Ectodermal cell (in vitro differentiated cells): ENCODE results near the gene HNRNPC.
"Not testable (repeated sequence)": the region's sequence is repeated elsewhere in the genome, so short reads cannot be mapped to it uniquely, and the experiment has no call there.

ENCODE experiments used
- H3K27ac ChIP-seq: 2 replicates; pipeline ENCODE4 v1.7.0; 2013; ENCODE audit warnings: mild to moderate bottlenecking, low read depth, low read length; ENCODE audit not compliant: insufficient read depth, poor library complexity, severe bottlenecking
- H3K27me3 ChIP-seq: 2 replicates; pipeline ENCODE4 v1.7.0; 2013; ENCODE audit warnings: mild to moderate bottlenecking, low read length; ENCODE audit not compliant: insufficient read depth, control insufficient read depth, poor library complexity, severe bottlenecking
- H3K36me3 ChIP-seq: one replicate; pipeline ENCODE4 v1.7.0; 2013; ENCODE audit warnings: low read length; ENCODE audit not compliant: control insufficient read depth, insufficient read depth
- H3K4me1 ChIP-seq: one replicate; pipeline ENCODE4 v1.7.0; 2013; ENCODE audit warnings: low read length; ENCODE audit not compliant: control insufficient read depth, insufficient read depth
- H3K4me3 ChIP-seq: 2 replicates; pipeline ENCODE4 v1.7.0; 2013; ENCODE audit warnings: low read depth, low read length, control low read depth; ENCODE audit not compliant: insufficient read depth
- H3K9me3 ChIP-seq: 2 replicates; pipeline ENCODE4 v1.7.0; 2013; ENCODE audit warnings: mild to moderate bottlenecking, low read length, moderate library complexity; ENCODE audit not compliant: control insufficient read depth
- WGBS, 2 experiments: methylation state at CpG; one replicate each; pipeline ENCODE4 v1.1.7; 2013; ENCODE audit warnings: missing lambda C conversion rate in 2 of 2; 5-methylcytosine and 5-hydroxymethylcytosine counted together

Gene HNRNPC

GRCh38 chr14:21231020-21231652 lies 38.1 kb downstream of the HNRNPC start:
- Histone ChIP-seq H3K4me3 (no peak overlapping the region), H3K27ac (no peak overlapping the region), H3K4me1 (no peaks in the 10 kb centered on the region), H3K9me3 (no peaks in the 10 kb centered on the region), H3K27me3 (no peaks in the 10 kb centered on the region), H3K36me3 (peaks cover 59% of the 10 kb centered on the region)
- WGBS, 2 experiments: 94 to 96% methylated on average over 14 of the region's 14 CpGs

DNA sequence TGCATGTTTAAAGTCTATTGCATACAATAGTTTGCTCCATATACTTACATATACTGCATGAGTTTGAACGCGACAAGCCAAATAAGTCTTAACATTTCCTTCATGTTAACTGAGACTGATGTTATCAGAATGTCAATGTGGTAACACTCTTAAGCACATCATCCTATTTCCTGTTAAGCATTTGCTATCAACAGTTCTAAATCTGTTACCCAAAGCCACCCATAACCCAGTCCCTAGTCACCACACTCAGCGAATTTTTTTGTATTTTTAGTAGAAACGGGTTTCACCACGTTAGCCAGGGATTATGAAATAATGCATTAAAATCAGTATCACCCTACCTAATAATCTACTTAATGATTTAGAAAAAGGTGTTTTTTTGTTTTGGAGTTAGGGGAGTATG lies 39.4 kb downstream of the HNRNPC start:
- Histone ChIP-seq H3K27me3 (no peaks in the 10 kb centered on the region), H3K4me3 (no peak overlapping the region), H3K36me3 (peaks cover 64% of the 10 kb centered on the region), H3K9me3 (no peaks in the 10 kb centered on the region), H3K27ac (no peak overlapping the region), H3K4me1 (no peaks in the 10 kb centered on the region)
- 93 to 98% methylated on average over 4 to 5 of the region's 5 CpGs for WGBS, 2 experiments

DNA sequence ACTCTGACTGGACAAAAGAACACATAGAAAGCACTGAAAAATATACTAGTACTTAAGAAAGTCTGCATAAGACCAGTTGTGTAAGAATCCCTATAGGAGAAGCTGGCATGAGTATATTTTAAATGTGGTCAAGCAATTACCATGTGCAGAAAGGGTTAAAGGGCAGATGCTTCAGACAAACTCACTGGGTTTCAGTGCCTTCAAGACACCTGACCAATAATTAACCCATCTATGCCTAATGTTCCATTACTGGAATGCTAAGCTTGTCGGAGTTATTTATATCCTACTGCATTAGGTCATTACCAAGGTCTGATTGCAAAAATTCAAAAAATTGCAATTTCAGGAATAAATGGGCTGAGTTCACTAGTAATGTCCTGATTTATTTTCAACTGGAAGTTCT lies 41.3 kb downstream of the HNRNPC start:
- WGBS, 2 experiments: 93 to 100% methylated on average over 1 of the region's 1 CpG
- Histone ChIP-seq H3K4me1 (no peaks in the 10 kb centered on the region), H3K27me3 (no peaks in the 10 kb centered on the region), H3K36me3 (peaks cover 59% of the 10 kb centered on the region), H3K27ac (no peak overlapping the region), H3K4me3 (no peak overlapping the region), H3K9me3 (no peaks in the 10 kb centered on the region)

GRCh38 chr14:21227150-21227549 lies 42.1 kb downstream of the HNRNPC start:
- Histone ChIP-seq H3K27ac (no peak overlapping the region), H3K4me1 (no peaks in the 10 kb centered on the region), H3K27me3 (no peaks in the 10 kb centered on the region), H3K9me3 (no peaks in the 10 kb centered on the region), H3K4me3 (no peak overlapping the region), H3K36me3 (peaks cover 59% of the 10 kb centered on the region)
- 96 to 98% methylated on average over 5 of the region's 5 CpGs for WGBS, 2 experiments

- no peak overlapping the region for H3K4me3 ChIP-seq
- H3K27me3 ChIP-seq: no peaks in the 10 kb centered on the region
- peaks cover 59% of the 10 kb centered on the region for H3K36me3 ChIP-seq
- H3K27ac ChIP-seq: no peak overlapping the region
- no peaks in the 10 kb centered on the region for H3K4me1 ChIP-seq
- H3K9me3 ChIP-seq: no peaks in the 10 kb centered on the region
- 95 to 96% methylated on average over 8 of the region's 8 CpGs for WGBS, 2 experiments
Observed at GRCh38 chr14:21226467-21226866, 42.8 kb downstream of the HNRNPC start.

DNA sequence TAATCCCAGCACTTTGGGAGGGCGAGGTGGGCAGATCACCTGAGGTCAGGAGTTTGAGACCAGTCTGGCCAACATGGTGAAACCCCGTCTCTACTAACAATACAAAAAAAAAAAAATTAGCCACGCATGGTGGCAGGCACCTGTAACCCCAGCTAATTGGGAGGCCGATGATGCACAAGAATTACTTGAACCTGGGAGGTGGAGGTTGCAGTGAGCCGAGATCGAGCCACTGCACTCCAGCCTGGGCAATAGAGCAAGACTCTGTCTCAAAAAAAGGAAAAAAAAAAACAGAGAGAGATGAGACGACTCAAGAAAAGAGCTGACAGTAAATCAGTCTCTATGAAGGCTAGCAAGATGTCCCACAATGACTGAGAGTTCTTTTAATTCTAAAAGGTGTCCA lies 44.1 kb downstream of the HNRNPC start:
- H3K27me3 ChIP-seq, H3K4me3 ChIP-seq, H3K9me3 ChIP-seq, H3K27ac ChIP-seq, H3K4me1 ChIP-seq: not testable (repeated sequence)
- WGBS, 2 experiments: 92 to 93% methylated on average over 7 of the region's 7 CpGs
- peaks cover 57% of the 10 kb centered on the region for H3K36me3 ChIP-seq

GRCh38 chr14:21220874-21221477 lies 48.3 kb downstream of the HNRNPC start:
- Histone ChIP-seq H3K27me3 (no peaks in the 10 kb centered on the region), H3K4me3 (no peak overlapping the region), H3K9me3 (no peaks in the 10 kb centered on the region), H3K36me3 (peaks cover 44% of the 10 kb centered on the region), H3K4me1 (no peaks in the 10 kb centered on the region), H3K27ac (no peak overlapping the region)
- 94 to 95% methylated on average over 9 of the region's 9 CpGs for WGBS, 2 experiments

GRCh38 chr14:21219561-21220111 lies 49.6 kb downstream of the HNRNPC start:
- Histone ChIP-seq H3K4me3 (no peak overlapping the region), H3K27ac (no peak overlapping the region), H3K4me1 (no peaks in the 10 kb centered on the region), H3K36me3 (peaks cover 40% of the 10 kb centered on the region), H3K27me3 (no peaks in the 10 kb centered on the region), H3K9me3 (no peaks in the 10 kb centered on the region)
- WGBS, 2 experiments: 93 to 95% methylated on average over 4 of the region's 4 CpGs

GRCh38 chr14:21219120-21219519 lies 50.1 kb downstream of the HNRNPC start:
- Histone ChIP-seq H3K27ac (no peak overlapping the region), H3K27me3 (no peaks in the 10 kb centered on the region), H3K4me3 (no peak overlapping the region), H3K4me1 (no peaks in the 10 kb centered on the region), H3K36me3 (peaks cover 40% of the 10 kb centered on the region), H3K9me3 (no peaks in the 10 kb centered on the region)
- WGBS, 2 experiments: 94 to 95% methylated on average over 2 of the region's 2 CpGs

DNA sequence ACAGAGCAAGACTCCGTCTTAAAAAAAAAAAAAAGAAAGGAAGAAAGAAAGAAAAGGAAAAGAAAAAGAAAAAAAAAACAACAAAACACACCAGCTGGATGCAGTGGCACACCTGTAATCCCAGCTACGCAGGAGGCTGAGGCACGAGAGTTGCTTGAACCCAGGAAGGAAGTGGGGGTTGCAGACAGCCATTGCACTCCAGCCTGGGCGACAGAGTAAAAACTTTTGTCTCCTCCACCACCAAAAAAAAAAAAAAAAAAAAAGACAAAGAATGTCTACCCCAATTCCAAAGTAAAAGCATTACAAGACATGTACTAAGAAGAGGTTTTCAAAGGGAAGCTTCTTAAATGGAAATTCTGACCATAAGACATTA lies 53.4 kb downstream of the HNRNPC start:
- no peaks in the 10 kb centered on the region for H3K27me3 ChIP-seq
- H3K27ac ChIP-seq: no peak overlapping the region
- peaks cover 38% of the 10 kb centered on the region for H3K36me3 ChIP-seq
- no peak overlapping the region for H3K4me3 ChIP-seq
- H3K9me3 ChIP-seq: no peaks in the 10 kb centered on the region
- WGBS, 2 experiments: 90 to 99% methylated on average over 4 of the region's 4 CpGs
- no peaks in the 10 kb centered on the region for H3K4me1 ChIP-seq
